HG02970 (cell line): ENCODE data around the gene SERPINH1.

Experiments used
- ATAC-seq: cut with Tn5 transposase; IDR thresholded peaks from one replicate; pipeline ENCODE4 v1.9.1; 2021; ENCODE audit warnings: mild to moderate bottlenecking, moderate library complexity, moderate number of reproducible peaks; ENCODE audit not compliant: unreplicated experiment, low FRiP score

The SERPINH1 gene

GRCh38 chr11:75532200-75533048, 29.6 kb upstream of the SERPINH1 start:
- no peak for ATAC-seq

GRCh38 chr11:75533896-75534258, 28.2 kb upstream of the SERPINH1 start:
- ATAC-seq, result no peak

DNA sequence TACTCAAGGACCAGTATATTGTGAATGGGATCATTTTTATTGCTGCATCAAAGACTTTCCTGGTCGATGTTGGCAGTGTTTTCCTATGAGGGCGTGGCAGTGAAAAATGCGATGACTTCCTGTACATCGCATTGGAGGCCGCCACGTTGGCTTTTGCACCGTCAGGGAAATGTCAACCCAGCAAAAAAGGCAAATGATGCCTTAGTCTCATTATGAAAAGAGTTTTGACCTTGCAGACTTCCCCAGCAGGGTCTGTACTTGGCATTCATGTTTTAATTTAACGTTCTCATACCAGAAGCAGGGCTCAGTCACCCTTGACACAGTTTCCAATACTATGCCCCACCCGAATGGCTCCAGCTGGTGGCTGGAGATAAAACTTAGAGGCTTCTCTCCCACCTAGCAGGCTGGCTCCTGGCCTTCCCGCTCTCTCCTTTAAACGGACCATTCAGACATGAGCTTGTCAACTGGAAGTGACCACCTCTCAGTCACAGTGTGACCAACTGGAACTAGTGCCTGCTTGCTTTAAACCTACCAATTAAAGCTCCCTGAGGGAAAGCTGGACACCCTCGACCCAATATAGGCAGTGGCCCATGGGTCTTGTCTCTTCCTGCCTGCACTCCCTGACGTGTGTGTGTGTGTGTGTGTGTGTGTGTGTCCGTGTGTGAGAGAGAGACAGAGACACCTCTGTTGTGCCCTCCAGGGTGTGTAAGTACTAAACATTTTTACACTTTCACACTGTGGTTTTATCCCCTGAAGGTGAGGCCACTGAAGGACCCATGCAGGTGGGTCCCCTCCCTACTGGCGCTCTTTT, 27.6 kb upstream of the SERPINH1 start:
- ATAC-seq, result no peak

- ATAC-seq, result no peak
Measured at GRCh38 chr11:75535071-75535470, 27.0 kb upstream of the SERPINH1 start.

DNA sequence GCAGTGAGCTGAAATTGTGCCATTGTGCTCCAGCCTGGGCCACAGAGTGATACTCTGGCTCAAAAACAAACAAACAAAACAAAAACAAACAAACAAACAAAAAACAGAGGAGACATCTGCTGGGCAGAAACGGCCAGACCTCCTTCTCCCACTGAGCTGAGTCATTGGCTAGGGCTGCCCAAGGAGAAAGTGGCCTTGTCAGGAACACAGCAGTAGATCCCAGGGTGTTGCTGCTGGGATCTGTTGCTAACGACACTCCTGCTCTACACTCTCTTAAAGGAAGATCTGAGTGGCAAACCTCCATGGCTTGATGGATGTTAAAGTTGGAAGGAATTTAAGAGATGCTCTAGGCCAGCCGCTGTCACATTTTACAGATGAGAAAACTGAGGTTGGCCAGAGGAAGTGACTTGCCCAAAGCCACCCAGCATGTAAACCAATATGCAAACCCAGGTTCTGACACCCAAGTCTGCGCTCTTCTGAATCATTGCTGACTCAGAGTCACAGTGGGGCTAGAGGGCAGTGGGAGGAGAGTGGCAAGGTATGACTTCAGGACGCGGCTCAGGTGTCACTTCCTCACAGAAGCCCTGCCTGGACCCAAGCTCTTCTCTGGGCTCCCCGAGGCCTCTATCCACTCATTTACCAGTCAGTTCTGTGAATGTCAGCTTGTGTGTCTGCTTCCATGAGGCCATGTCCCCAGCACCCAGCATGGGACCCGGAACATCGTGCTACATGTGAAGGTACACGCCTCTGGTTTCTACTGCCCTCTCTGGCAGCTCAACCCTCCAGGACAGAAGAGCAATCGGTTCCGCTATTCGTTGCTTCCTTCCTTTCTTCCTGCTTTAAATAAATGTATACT, 25.0 kb upstream of the SERPINH1 start:
- no peak for ATAC-seq

GRCh38 chr11:75537740-75538139, 24.3 kb upstream of the SERPINH1 start:
- ATAC-seq, result no peak

GRCh38 chr11:75538150-75538942, 23.7 kb upstream of the SERPINH1 start:
- ATAC-seq, result no peak

DNA sequence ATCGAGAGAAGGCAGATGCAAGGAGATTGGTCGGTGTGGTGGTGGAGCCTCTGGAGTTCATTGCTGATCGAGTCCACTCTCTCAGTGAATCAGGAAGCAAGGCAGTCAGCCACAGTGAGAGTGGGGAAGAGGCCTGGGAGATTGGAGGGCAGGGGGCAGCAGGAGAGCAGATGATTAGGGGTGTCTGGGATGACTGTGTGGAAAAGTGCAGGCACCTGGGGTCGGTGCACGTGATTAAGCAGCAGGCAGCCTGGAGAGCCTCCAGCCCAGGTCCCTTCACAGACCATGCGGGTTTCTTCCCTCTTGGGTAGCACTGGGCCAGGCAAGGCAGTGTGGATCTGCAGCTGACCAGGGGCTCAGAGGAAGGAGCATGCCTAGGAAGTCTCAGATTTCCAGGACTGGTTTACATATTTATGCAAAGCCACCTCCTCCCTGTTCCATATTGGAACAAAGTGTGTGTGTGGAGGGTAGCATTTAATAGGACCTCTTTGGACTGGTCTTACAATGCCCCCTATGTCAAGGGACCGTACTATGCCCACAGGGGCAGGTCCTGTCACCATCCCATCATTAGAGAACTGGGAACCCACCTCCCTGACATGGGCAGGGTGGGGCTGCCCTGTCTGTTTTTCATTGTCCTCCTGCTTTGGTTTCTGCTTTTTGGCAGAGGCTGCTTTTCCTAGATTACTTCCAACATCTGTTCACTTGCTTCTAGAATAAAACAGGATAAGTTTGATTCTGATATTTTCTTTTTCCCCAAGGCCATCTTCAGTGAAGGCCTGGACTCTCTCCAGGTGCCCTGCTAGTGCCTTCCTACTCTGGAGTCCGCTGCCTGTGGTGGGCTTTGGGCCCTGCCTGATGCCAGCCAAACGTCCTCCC, 22.4 kb upstream of the SERPINH1 start:
- no peak for ATAC-seq

DNA sequence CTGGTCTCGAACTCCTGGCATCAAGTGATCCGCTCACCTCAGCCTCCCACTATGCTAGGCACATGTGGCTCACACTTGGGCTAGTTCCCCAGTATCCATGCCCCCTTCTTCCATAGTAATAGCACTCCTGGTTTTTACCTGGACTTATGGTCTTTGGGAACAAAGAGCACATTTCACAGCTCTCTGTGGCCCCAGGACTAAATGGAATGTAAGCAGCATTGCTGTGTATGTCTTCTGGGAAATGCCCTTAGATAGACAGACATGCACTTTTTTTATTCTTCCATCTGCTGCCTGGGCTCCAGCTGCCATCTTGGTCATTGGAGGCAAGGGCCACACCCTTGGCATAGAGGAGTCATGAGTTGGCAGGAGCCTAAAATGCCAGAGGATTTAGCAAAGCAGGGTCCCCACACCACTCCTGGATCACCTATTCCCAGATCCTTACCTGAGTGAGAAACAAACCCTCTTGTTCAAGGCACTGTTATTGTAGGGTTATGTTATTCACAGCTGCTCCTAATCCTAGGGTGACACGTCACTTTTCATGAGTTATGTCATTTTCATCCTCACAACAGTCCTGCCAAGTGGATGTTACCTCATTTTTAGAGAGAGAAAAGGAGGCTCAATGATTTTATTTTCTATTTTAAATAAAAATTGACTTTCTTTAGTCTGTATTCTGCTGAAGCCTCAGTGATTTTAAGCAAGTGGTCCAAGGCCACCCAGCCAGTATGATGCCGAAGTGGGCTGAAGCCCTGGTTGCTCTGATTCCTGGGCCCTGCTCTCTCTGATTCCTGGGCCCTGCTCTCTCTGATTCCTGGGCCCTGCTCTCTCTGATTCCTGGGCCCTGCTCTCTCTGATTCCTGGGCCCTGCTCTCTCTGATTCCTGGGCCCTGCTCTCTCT, 20.6 kb upstream of the SERPINH1 start:
- no peak for ATAC-seq

GRCh38 chr11:75542088-75542438, 20.0 kb upstream of the SERPINH1 start:
- no peak for ATAC-seq

- ATAC-seq, result no peak
Measured at GRCh38 chr11:75543806-75544205, 18.2 kb upstream of the SERPINH1 start.

GRCh38 chr11:75547177-75547576, 14.9 kb upstream of the SERPINH1 start:
- no peak for ATAC-seq

GRCh38 chr11:75547617-75548058, 14.4 kb upstream of the SERPINH1 start:
- ATAC-seq, result no peak

DNA sequence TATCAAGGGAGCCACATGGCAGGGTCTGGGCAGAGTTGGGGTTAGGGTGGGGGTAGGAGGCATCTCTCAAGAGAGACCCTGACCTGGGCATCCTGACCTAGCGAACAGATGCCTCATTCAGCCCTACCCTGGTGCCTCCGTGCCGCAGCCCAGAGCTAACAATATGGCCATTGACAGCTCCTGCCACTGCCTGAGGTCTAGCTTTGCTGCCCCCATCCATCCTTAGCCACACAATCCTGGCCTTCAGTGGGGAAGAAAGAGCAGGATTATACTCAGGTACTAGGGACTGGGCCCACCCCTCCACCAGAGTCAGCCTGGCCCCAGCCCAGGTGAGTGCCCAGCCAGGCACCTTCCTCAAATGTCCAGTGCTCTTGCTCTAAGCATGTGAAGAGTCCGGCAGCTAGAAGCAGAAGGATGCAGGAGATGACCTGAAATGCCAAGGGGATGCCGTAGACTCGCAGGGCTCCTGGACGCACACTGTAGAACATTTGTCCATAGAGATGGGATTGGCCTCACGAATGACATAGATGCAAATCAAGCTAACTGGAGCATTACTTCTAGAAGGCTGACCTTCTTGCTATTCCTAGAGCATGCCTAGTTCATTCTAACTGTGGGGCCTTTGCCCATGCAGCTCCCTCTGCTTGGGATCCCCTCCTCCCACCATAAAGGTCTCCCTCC, 13.3 kb upstream of the SERPINH1 start:
- no peak for ATAC-seq

- no peak for ATAC-seq
Measured at GRCh38 chr11:75549370-75549958, 12.6 kb upstream of the SERPINH1 start.

- no peak for ATAC-seq
Measured at GRCh38 chr11:75553182-75553581, 8.9 kb upstream of the SERPINH1 start.

DNA sequence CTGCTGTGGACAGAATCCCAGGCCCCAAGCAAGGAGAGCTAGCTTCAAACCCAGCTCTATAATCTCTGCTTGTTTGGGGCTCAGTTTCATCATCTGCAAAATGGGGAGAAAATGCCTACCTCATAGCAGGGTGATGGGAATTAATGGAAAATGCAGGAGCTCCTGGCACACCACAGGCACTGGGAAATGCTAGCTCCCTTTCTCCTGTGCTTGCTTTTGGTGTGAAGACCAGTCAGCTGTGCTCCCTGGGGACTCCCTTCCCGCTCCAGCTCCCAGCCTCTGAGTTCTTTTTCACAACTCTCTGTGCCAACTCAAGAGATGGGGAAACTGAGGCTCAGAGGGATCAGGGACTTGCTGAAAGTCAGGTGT, 8.2 kb upstream of the SERPINH1 start:
- ATAC-seq, result no peak
